ENCODE results near the gene TMA7B. TPM values are rescaled to one million over a fixed set of nuclear protein-coding genes. Genes with fewer than 3 reads are reported as not detected.

Gene TMA7B
- total RNA-seq, 1 donor from 2014 or later = 1.0 TPM

- H3K27me3 Mint-ChIP-seq (ENCODE audit: unreplicated experiment) = peaks cover 2% of the 10 kb centered on the region
- no peak for DNase-seq (ENCODE audit: low spot score)
- H3K9me3 Mint-ChIP-seq (ENCODE audit: unreplicated experiment) = no peaks in the 10 kb centered on the region
- H3K27ac Mint-ChIP-seq (ENCODE audit: unreplicated experiment) = peak overlapping the region; percentile 85
- peaks cover 38% of the 10 kb centered on the region for H3K4me1 Mint-ChIP-seq (ENCODE audit: unreplicated experiment)
- H3K36me3 Mint-ChIP-seq (ENCODE audit: low read depth, unreplicated experiment) = peaks cover 19% of the 10 kb centered on the region
- TF ChIP-seq, protein P1, sequence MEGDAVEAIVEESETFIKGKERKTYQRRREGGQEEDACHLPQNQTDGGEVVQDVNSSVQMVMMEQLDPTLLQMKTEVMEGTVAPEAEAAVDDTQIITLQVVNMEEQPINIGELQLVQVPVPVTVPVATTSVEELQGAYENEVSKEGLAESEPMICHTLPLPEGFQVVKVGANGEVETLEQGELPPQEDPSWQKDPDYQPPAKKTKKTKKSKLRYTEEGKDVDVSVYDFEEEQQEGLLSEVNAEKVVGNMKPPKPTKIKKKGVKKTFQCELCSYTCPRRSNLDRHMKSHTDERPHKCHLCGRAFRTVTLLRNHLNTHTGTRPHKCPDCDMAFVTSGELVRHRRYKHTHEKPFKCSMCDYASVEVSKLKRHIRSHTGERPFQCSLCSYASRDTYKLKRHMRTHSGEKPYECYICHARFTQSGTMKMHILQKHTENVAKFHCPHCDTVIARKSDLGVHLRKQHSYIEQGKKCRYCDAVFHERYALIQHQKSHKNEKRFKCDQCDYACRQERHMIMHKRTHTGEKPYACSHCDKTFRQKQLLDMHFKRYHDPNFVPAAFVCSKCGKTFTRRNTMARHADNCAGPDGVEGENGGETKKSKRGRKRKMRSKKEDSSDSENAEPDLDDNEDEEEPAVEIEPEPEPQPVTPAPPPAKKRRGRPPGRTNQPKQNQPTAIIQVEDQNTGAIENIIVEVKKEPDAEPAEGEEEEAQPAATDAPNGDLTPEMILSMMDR (IDR thresholded peaks at IDR 0.05; ENCODE audit: unreplicated experiment) = no peak
- H3K4me3 Mint-ChIP-seq (ENCODE audit: unreplicated experiment) = no peak overlapping the region
Measured at GRCh38 chr22:39958949-39959639, 1.1 kb upstream of the TMA7B start.

DNA sequence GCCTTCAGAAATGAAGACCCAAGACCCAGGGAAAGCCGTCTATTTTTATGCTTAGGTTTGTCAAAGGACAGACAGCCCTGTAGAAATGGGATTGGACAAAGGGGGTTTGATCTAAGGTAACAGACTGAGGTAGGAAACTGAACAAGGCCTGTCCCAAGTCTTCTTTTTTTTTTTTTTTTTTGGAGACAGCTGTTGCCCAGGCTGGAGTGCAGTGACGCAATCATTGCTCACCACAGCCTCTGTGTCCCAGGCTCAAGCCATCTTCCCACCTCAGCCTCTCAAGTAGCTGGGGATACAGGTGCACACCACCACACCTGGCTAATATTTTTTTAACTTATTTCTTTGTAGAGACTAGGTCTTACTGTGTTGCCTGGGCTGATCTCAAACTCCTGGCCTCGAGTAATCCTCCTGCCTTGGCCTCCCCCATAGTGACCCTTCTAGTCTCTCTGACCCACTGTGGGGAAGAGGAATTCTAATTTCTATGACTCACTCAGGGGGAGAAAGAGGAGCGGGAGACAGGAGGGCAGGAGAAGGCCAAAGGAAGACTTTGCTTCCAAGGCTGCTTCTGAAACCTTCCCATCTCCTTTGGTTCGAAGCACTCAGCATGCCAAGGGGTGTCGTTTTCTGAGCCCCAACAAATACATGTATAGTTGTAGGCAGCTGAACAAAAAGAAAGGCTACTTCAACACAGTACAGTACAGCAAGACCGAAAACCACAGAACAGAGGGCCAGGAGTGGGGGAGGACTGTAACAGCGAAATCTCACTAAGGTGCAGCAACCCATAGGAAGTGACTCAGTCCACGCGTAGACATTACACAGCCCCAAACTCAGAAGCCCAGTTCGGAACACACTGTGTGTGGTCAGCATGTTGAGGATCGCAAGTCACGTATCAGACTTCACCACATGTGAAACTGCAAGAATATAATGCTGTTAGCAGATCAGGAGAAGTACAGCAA is 872 bp downstream of the TMA7B start:
- Mint-ChIP-seq H3K27me3 (ENCODE audit: unreplicated experiment) (no peaks in the 10 kb centered on the region), H3K36me3 (ENCODE audit: low read depth, unreplicated experiment) (peaks cover 19% of the 10 kb centered on the region)
- DNase-seq (ENCODE audit: low spot score) = no peak

GRCh38 chr22:39962071-39962470 is 1.9 kb downstream of the TMA7B start:
- H3K4me1 Mint-ChIP-seq (ENCODE audit: unreplicated experiment) = peaks cover 32% of the 10 kb centered on the region
- H3K4me3 Mint-ChIP-seq (ENCODE audit: unreplicated experiment) = no peak overlapping the region
- H3K36me3 Mint-ChIP-seq (ENCODE audit: low read depth, unreplicated experiment) = peaks cover 19% of the 10 kb centered on the region
- H3K27ac Mint-ChIP-seq (ENCODE audit: unreplicated experiment) = no peak overlapping the region
- TF ChIP-seq, protein P1 (IDR thresholded peaks at IDR 0.05; ENCODE audit: unreplicated experiment) = no peak
- DNase-seq (ENCODE audit: low spot score) = no peak
- no peaks in the 10 kb centered on the region for H3K27me3 Mint-ChIP-seq (ENCODE audit: unreplicated experiment)
- no peaks in the 10 kb centered on the region for H3K9me3 Mint-ChIP-seq (ENCODE audit: unreplicated experiment)

More for the DNA sequence above, 872 bp downstream of the TMA7B start:
- no peak overlapping the region for H3K27ac Mint-ChIP-seq (ENCODE audit: unreplicated experiment)
- no peaks in the 10 kb centered on the region for H3K9me3 Mint-ChIP-seq (ENCODE audit: unreplicated experiment)
- peaks cover 36% of the 10 kb centered on the region for H3K4me1 Mint-ChIP-seq (ENCODE audit: unreplicated experiment)
- H3K4me3 Mint-ChIP-seq (ENCODE audit: unreplicated experiment) = no peak overlapping the region
- TF ChIP-seq, protein P1 (IDR thresholded peaks at IDR 0.05; ENCODE audit: unreplicated experiment) = no peak

DNA sequence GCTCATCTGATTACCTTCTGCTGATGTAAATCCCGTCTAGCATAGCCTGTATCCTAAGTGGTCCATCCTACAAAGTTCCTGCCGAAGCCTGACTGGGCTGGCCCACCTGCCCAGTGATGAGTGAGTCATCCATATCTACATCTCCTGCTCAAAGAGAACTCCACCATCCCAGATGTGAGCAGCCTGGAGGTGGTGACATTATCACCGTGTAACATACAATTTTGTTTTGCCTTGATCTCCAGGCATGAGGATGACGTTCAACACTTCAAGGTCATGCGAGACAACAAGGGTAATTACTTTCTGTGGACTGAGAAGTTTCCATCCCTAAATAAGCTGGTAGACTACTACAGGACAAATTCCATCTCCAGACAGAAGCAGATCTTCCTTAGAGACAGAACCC is 5.6 kb downstream of the TMA7B start:
- no peak overlapping the region for H3K27ac Mint-ChIP-seq (ENCODE audit: unreplicated experiment)
- TF ChIP-seq, protein P1 (IDR thresholded peaks at IDR 0.05; ENCODE audit: unreplicated experiment) = no peak
- H3K27me3 Mint-ChIP-seq (ENCODE audit: unreplicated experiment) = peaks cover 2% of the 10 kb centered on the region
- peaks cover 14% of the 10 kb centered on the region for H3K36me3 Mint-ChIP-seq (ENCODE audit: low read depth, unreplicated experiment)
- H3K4me3 Mint-ChIP-seq (ENCODE audit: unreplicated experiment) = no peak overlapping the region
- no peak for DNase-seq (ENCODE audit: low spot score)
- H3K9me3 Mint-ChIP-seq (ENCODE audit: unreplicated experiment) = no peaks in the 10 kb centered on the region
- peaks cover 11% of the 10 kb centered on the region for H3K4me1 Mint-ChIP-seq (ENCODE audit: unreplicated experiment)

Data from endothelial cell (in vitro differentiated cells).